HCT116 (cell line): ENCODE data around the gene DHFR2. TPM values are rescaled to one million over a fixed set of nuclear protein-coding genes. Genes with fewer than 3 reads are reported as not detected.

Experiments
- ATAC-seq: fragments of 200-7000 bp; cut with Tn5 transposase; 2 replicates; pipeline ENCODE4 v1.9.1; 2020; ENCODE audit warnings: mild to moderate bottlenecking, moderate library complexity
- BruUV-seq: library from RNA; stranded (reverse); fragments of 400-500 nt; replicated peaks from 2 replicates; lab custom pipeline; 2021; lab: Mats Ljungman, UMichigan
- CTCF ChIA-PET: fragments of 300-600 bp; sonication (Branson Sonifier 250); formaldehyde crosslinking; loops from one replicate; lab custom pipeline; 2021; ENCODE audit warnings: antibody characterized with exemption; lab: Charles Lee
- POLR2A ChIA-PET: fragments of 300-600, 350-600 bp; sonication (Branson Sonifier 250); formaldehyde crosslinking; loops from one replicate; lab custom pipeline; 2021; ENCODE audit warnings: antibody characterized with exemption; lab: Charles Lee
- RAD21 ChIA-PET, 2 experiments: fragments of 300-600 bp; sonication (Branson Sonifier 250); formaldehyde crosslinking; loops; one replicate each; lab custom pipeline; 2023; ENCODE audit warnings: low total read pairs in 2 of 2; ENCODE audit not compliant: uncharacterized antibody in 2 of 2, unreplicated experiment in 2 of 2, low non-redundant PET in 1 of 2; lab: Charles Lee
- DNase-seq: peaks from one replicate; pipeline ENCODE4 v3.0.0-alpha.2; 2010; ENCODE audit warnings: low read depth, low spot score
- H2AFZ ChIP-seq: fragments of 200-600 bp; shearing (Covaris generic), sonication (generic); 2 replicates; pipeline ENCODE4 v1.6.1; 2017; ENCODE audit warnings: low read depth, mixed run types, mixed read lengths, antibody characterized with exemption, low read length; ENCODE audit not compliant: poor library complexity, severe bottlenecking
- H3K27ac ChIP-seq: 2 replicates; pipeline ENCODE4 v1.5.1; 2012; ENCODE audit warnings: low read depth, low read length
- H3K27me3 ChIP-seq: fragments of 200-600 bp; sonication (generic); 2 replicates; pipeline ENCODE4 v1.6.1; 2016; ENCODE audit warnings: mixed run types, low read length, mixed read lengths; ENCODE audit not compliant: insufficient read depth
- H3K36me3 ChIP-seq, 2 experiments: fragments of 200-500 bp in 1 of 2; fragments of 200-600 bp in 1 of 2; sonication (Bioruptor generic) in 1 of 2; sonication (generic) in 1 of 2; 2 replicates each; pipeline versions ENCODE4 v1.5.1 to v1.6.1; 2014 to 2016; ENCODE audit warnings: low read length in 2 of 2, inconsistent platforms in 1 of 2, mixed read lengths in 1 of 2, mixed run types in 1 of 2; ENCODE audit not compliant: insufficient read depth in 2 of 2, control insufficient read depth in 1 of 2
- H3K4me1 ChIP-seq, 2 experiments: fragments of 200-600 bp in 1 of 2; sonication (generic) in 1 of 2; 2 replicates each; pipeline versions ENCODE4 v1.5.1 to v1.6.1; 2012 to 2017; ENCODE audit warnings: low read length in 2 of 2, inconsistent platforms in 1 of 2, mild to moderate bottlenecking in 1 of 2, mixed read lengths in 1 of 2, mixed run types in 1 of 2, moderate library complexity in 1 of 2; ENCODE audit not compliant: insufficient read depth in 2 of 2, control insufficient read depth in 1 of 2
- H3K4me2 ChIP-seq: fragments of 200-600 bp; sonication (generic); 2 replicates; pipeline ENCODE4 v1.6.1; 2017; ENCODE audit warnings: mixed run types, low read length, mixed read lengths
- H3K4me3 ChIP-seq, 2 experiments: fragments of 200-600 bp in 1 of 2; sonication (generic) in 1 of 2; replicated peaks in 1 of 2; 2 replicates each; pipeline ENCODE4 v1.5.1; 2011 to 2016; ENCODE audit warnings: low read length in 2 of 2, control low read depth in 1 of 2, low read depth in 1 of 2, mild to moderate bottlenecking in 1 of 2, mixed read lengths in 1 of 2, mixed run types in 1 of 2
- H3K79me2 ChIP-seq: fragments of 200-600 bp; sonication (generic); 2 replicates; pipeline ENCODE4 v1.6.1; 2017; ENCODE audit warnings: mild to moderate bottlenecking, mixed run types, low read length, moderate library complexity, mixed read lengths; ENCODE audit not compliant: insufficient read depth
- H3K9ac ChIP-seq: fragments of 200-600 bp; sonication (generic); 2 replicates; pipeline ENCODE4 v1.6.1; 2016; ENCODE audit warnings: low read length, mixed read lengths
- H3K9me2 ChIP-seq: fragments of 200-600 bp; sonication (generic), shearing (Covaris generic); 2 replicates; pipeline ENCODE4 v1.6.1; 2017; ENCODE audit warnings: mixed run types, mild to moderate bottlenecking, moderate library complexity; ENCODE audit not compliant: insufficient read depth
- H3K9me3 ChIP-seq, 2 experiments: fragments of 200-500 bp in 1 of 2; fragments of 200-600 bp in 1 of 2; sonication (Bioruptor generic) in 1 of 2; sonication (generic) in 1 of 2; 2 replicates each; pipeline ENCODE4 v1.6.1; 2014 to 2017; ENCODE audit warnings: low read length in 2 of 2, mixed read lengths in 2 of 2, inconsistent platforms in 1 of 2, low read depth in 1 of 2, mild to moderate bottlenecking in 1 of 2, mixed run types in 1 of 2, moderate library complexity in 1 of 2; ENCODE audit not compliant: control insufficient read depth in 1 of 2, insufficient read depth in 1 of 2
- H4K20me1 ChIP-seq: fragments of 200-600 bp; sonication (generic), shearing (Covaris generic); 2 replicates; pipeline ENCODE4 v1.6.1; 2017; ENCODE audit warnings: mixed run types, mild to moderate bottlenecking, moderate library complexity; ENCODE audit not compliant: insufficient read depth
- CEBPB ChIP-seq: IDR thresholded peaks from 2 replicates; pipeline ENCODE4 v1.6.1; 2012; ENCODE audit warnings: low read depth
- CTCF ChIP-seq, 3 experiments: fragments of 200-600 bp in 1 of 3; sonication (generic) in 1 of 3; IDR thresholded peaks in 2 of 3; conservative IDR thresholded peaks in 1 of 3; 2 replicates each; pipeline ENCODE4 v1.5.1; 2012 to 2017; ENCODE audit warnings: low read depth in 2 of 3, low read length in 2 of 3, antibody characterized with exemption in 1 of 3, borderline replicate concordance in 1 of 3, control low read depth in 1 of 3, mild to moderate bottlenecking in 1 of 3, mixed read lengths in 1 of 3, mixed run types in 1 of 3, moderate library complexity in 1 of 3; ENCODE audit not compliant: insufficient read depth in 1 of 3
- EGR1 ChIP-seq: IDR thresholded peaks from 2 replicates; pipeline ENCODE4 v1.6.1; 2012; ENCODE audit warnings: low read depth
- EZH2 ChIP-seq: fragments of 200-600 bp; sonication (generic); IDR thresholded peaks from 2 replicates; pipeline ENCODE4 v1.6.1; 2017; ENCODE audit warnings: antibody characterized with exemption, mixed run types
- EZH2phosphoT487 ChIP-seq: fragments of 200-600 bp; IDR thresholded peaks from 2 replicates; pipeline ENCODE4 v1.6.1; 2018; ENCODE audit warnings: antibody characterized with exemption, borderline replicate concordance
- FOSL1 ChIP-seq: IDR thresholded peaks from 2 replicates; pipeline ENCODE4 v1.6.1; 2012; ENCODE audit warnings: low read depth
- POLR2AphosphoS5 ChIP-seq: IDR thresholded peaks from 2 replicates; pipeline ENCODE4 v1.6.1; 2011; ENCODE audit warnings: mild to moderate bottlenecking, low read depth, low read length, moderate library complexity
- SP1 ChIP-seq: IDR thresholded peaks from 2 replicates; pipeline ENCODE4 v1.6.1; 2012; ENCODE audit warnings: low read depth
- SRF ChIP-seq: IDR thresholded peaks from 2 replicates; pipeline ENCODE4 v1.6.1; 2012; ENCODE audit warnings: low read depth
- ZFX ChIP-seq: fragments of 450-650 bp; IDR thresholded peaks from 2 replicates; pipeline ENCODE4 v1.6.1; 2017
- intact Hi-C: fragments of 100-400 bp; cut with micrococcal nuclease; formaldehyde crosslinking; loops from 2 replicates; pipeline ENCODE4 v1.10.0; 2022
- total RNA-seq: library from RNA; stranded (reverse); gene quantifications from one replicate; pipeline ENCODE4 v1.2.1, GENCODE V29; 2021; ENCODE audit not compliant: unreplicated experiment

Gene DHFR2
- total RNA-seq, 1 experiment from 2014 or later: 1.8 TPM

- CTCF ChIA-PET: interaction anchor here (1.9 kb wide), 1 partner anchor 13 kb away, joined by 6 read pairs; no protein-coding TSS in a partner anchor
- RAD21 ChIA-PET: no interaction called here
- Histone ChIP-seq H3K9me3 (no peaks in the 10 kb centered on the region), H3K4me2 (no peak overlapping the region), H4K20me1 (no peaks in the 10 kb centered on the region), H3K9me2 (no peaks in the 10 kb centered on the region), H3K36me3 (no peaks in the 10 kb centered on the region; a peak in 1 of 4 replicates), H3K4me1 (no peaks in the 10 kb centered on the region), H3K4me3 (no peak overlapping the region), H3K27ac (no peak overlapping the region), H2AFZ (no peak overlapping the region), H3K27me3 (no peaks in the 10 kb centered on the region), H3K79me2 (no peaks in the 10 kb centered on the region), H3K9ac (no peak overlapping the region)
- TF ChIP-seq EGR1 (no peak), CTCF (IDR thresholded peaks at IDR 0.05 in 2 of 3, conservative IDR thresholded peaks at IDR 0.05 in 1 of 3; ENCODE audit: borderline replicate concordance in 1 of 3, insufficient read depth in 1 of 3, low read depth in 2 of 3, low read length in 2 of 3) (no peak), POLR2AphosphoS5 (no peak), SRF (no peak), EZH2phosphoT487 (no peak), ZFX (no peak), CEBPB (no peak), EZH2 (no peak), SP1 (no peak), FOSL1 (no peak)
- intact Hi-C loops: no loop called here
- ATAC-seq (no peak), DNase-seq (no peak)
- no TSS peak for BruUV-seq
- POLR2A ChIA-PET: interaction anchor here (2.0 kb wide), 1 partner anchor 20 kb away, joined by 6 read pairs; the partner anchor contains the start of genes DHFR2 and NSUN3
Measured at GRCh38 chr3:94082391-94082937, 19.7 kb upstream of the DHFR2 start.
